Measurements from ENCODE around the gene RSKR. TPM values are rescaled to one million over a fixed set of nuclear protein-coding genes. Genes with fewer than 3 reads are reported as not detected.

RSKR gene
- total RNA-seq, 1 experiment from 2014 or later = 18.9 TPM

DNA sequence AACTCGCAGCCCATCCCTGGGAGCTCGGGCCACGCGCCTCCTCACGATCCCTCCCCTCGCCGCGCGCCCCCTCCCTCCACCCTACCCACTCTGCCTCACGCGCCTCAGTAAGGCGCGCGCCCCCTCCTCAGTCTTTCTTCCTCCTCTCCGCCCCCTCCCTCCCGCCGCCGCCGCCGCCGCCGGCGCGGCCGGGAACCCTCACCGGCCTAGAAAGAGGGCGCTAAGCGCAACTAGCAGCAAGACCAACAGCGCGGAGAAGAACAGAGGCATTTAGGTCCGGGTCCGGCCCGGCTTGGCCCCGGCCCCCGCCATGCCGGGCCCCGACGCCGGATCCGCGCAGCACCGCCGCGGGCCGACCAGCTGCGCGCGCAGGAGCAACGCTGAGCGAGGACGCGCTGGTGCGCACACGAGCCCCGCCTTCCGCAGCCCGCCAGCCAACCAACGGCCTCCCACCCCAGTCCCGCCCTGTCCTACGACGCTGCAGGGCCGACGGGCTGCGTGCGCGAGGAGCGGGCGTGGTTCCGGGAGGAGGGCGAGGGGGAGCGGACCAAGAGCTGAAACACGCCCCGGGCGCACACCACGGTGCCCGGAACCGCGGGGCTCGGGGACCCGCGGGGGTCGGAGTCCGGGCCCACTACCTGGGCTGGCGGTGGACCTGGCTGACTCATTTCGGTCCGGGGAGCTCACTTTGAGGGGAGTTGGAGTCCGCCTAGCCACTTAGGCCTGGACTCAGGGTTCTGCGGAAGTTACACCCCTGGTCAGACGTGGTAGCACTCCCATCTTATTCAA is 31.0 kb upstream of the RSKR start, which contains the start of gene BLTP2 (continued):
- TF ChIP-seq, protein P1, sequence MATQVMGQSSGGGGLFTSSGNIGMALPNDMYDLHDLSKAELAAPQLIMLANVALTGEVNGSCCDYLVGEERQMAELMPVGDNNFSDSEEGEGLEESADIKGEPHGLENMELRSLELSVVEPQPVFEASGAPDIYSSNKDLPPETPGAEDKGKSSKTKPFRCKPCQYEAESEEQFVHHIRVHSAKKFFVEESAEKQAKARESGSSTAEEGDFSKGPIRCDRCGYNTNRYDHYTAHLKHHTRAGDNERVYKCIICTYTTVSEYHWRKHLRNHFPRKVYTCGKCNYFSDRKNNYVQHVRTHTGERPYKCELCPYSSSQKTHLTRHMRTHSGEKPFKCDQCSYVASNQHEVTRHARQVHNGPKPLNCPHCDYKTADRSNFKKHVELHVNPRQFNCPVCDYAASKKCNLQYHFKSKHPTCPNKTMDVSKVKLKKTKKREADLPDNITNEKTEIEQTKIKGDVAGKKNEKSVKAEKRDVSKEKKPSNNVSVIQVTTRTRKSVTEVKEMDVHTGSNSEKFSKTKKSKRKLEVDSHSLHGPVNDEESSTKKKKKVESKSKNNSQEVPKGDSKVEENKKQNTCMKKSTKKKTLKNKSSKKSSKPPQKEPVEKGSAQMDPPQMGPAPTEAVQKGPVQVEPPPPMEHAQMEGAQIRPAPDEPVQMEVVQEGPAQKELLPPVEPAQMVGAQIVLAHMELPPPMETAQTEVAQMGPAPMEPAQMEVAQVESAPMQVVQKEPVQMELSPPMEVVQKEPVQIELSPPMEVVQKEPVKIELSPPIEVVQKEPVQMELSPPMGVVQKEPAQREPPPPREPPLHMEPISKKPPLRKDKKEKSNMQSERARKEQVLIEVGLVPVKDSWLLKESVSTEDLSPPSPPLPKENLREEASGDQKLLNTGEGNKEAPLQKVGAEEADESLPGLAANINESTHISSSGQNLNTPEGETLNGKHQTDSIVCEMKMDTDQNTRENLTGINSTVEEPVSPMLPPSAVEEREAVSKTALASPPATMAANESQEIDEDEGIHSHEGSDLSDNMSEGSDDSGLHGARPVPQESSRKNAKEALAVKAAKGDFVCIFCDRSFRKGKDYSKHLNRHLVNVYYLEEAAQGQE (IDR thresholded peaks at IDR 0.05; ENCODE audit: low read depth) = no peak
- no peak for TF ChIP-seq CEBPB (IDR thresholded peaks at IDR 0.05; ENCODE audit: low read depth)
- TF ChIP-seq YY1 (IDR thresholded peaks at IDR 0.05; ENCODE audit: extremely low read depth, insufficient replicate concordance, low read depth, low read length) = no peak
- TF ChIP-seq ELF1 (IDR thresholded peaks at IDR 0.05; ENCODE audit: borderline replicate concordance, low read depth) = peak; percentile 42; the same call in 1 of the 2 replicates
- TF ChIP-seq, protein P2, sequence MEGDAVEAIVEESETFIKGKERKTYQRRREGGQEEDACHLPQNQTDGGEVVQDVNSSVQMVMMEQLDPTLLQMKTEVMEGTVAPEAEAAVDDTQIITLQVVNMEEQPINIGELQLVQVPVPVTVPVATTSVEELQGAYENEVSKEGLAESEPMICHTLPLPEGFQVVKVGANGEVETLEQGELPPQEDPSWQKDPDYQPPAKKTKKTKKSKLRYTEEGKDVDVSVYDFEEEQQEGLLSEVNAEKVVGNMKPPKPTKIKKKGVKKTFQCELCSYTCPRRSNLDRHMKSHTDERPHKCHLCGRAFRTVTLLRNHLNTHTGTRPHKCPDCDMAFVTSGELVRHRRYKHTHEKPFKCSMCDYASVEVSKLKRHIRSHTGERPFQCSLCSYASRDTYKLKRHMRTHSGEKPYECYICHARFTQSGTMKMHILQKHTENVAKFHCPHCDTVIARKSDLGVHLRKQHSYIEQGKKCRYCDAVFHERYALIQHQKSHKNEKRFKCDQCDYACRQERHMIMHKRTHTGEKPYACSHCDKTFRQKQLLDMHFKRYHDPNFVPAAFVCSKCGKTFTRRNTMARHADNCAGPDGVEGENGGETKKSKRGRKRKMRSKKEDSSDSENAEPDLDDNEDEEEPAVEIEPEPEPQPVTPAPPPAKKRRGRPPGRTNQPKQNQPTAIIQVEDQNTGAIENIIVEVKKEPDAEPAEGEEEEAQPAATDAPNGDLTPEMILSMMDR (IDR thresholded peaks at IDR 0.05 in 2 of 3, conservative IDR thresholded peaks at IDR 0.05 in 1 of 3; ENCODE audit: borderline replicate concordance in 1 of 3, insufficient read depth in 1 of 3, low read depth in 2 of 3, low read length in 2 of 3) = no peak
- TF ChIP-seq, protein P3, sequence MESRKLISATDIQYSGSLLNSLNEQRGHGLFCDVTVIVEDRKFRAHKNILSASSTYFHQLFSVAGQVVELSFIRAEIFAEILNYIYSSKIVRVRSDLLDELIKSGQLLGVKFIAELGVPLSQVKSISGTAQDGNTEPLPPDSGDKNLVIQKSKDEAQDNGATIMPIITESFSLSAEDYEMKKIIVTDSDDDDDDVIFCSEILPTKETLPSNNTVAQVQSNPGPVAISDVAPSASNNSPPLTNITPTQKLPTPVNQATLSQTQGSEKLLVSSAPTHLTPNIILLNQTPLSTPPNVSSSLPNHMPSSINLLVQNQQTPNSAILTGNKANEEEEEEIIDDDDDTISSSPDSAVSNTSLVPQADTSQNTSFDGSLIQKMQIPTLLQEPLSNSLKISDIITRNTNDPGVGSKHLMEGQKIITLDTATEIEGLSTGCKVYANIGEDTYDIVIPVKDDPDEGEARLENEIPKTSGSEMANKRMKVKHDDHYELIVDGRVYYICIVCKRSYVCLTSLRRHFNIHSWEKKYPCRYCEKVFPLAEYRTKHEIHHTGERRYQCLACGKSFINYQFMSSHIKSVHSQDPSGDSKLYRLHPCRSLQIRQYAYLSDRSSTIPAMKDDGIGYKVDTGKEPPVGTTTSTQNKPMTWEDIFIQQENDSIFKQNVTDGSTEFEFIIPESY (IDR thresholded peaks at IDR 0.05; ENCODE audit: extremely low read depth, insufficient replicate concordance, low read length) = no peak
- no peak for TF ChIP-seq EZH2phosphoT487 (IDR thresholded peaks at IDR 0.05; ENCODE audit: borderline replicate concordance)
- TF ChIP-seq POLR2A (IDR thresholded peaks at IDR 0.05; ENCODE audit: borderline replicate concordance, extremely low read depth, insufficient read depth, insufficient read length) = peak; percentile 73
- peak; percentile 69 for TF ChIP-seq ZFX (IDR thresholded peaks at IDR 0.05)

All from HCT116 (cell line).